ENCODE data around the gene HDAC9.

DNA sequence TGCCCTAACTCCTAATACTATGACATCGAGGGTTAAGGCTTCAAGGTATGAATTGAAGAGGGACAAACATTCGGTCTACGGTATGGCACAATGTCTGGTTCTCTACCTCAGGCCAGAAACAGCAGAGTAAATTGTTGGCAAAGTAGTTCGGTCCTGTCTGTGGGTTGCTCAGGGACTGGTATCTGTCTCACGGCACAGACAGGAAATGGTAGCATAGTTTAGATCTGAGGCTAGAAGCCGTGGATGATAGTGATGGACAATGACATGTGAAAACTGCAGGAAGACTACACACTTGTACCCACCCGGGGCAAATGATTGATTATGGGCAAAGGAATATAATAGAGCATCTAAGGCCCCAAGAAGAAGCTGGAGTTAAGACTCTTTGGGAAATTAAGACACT lies 515.7 kb downstream of the HDAC9 start:
- TF ChIP-seq CTCF (conservative IDR thresholded peaks at IDR 0.05; ENCODE audit: low read depth, low read length) (no peak), EZH2 (IDR thresholded peaks at IDR 0.05; ENCODE audit: borderline replicate concordance, low read depth, low read length, poor library complexity, severe bottlenecking) (no peak)
